ENCODE measurements around the gene PROX1. TPM values are rescaled to one million over a fixed set of nuclear protein-coding genes. Genes with fewer than 3 reads are reported as not detected.

Gene PROX1
- total RNA-seq, 3 donors from 2014 or later = 1.8 to 7.5 (median 5.7) TPM

DNA sequence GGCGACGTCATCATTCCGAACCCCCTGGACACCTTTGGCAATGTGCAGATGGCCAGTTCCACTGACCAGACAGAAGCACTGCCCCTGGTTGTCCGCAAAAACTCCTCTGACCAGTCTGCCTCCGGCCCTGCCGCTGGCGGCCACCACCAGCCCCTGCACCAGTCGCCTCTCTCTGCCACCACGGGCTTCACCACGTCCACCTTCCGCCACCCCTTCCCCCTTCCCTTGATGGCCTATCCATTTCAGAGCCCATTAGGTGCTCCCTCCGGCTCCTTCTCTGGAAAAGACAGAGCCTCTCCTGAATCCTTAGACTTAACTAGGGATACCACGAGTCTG is 10.0 kb downstream of the PROX1 start:
- no peaks in the 10 kb centered on the region for H3K4me1 ChIP-seq
- intact Hi-C loops (cut with DNase I; ENCODE audit: low total_unique reads) = no loop called here
- TF ChIP-seq POLR2A (IDR thresholded peaks at IDR 0.05) (no peak), POLR2AphosphoS5 (IDR thresholded peaks at IDR 0.05) (no peak)
- TF ChIP-seq, protein P1, sequence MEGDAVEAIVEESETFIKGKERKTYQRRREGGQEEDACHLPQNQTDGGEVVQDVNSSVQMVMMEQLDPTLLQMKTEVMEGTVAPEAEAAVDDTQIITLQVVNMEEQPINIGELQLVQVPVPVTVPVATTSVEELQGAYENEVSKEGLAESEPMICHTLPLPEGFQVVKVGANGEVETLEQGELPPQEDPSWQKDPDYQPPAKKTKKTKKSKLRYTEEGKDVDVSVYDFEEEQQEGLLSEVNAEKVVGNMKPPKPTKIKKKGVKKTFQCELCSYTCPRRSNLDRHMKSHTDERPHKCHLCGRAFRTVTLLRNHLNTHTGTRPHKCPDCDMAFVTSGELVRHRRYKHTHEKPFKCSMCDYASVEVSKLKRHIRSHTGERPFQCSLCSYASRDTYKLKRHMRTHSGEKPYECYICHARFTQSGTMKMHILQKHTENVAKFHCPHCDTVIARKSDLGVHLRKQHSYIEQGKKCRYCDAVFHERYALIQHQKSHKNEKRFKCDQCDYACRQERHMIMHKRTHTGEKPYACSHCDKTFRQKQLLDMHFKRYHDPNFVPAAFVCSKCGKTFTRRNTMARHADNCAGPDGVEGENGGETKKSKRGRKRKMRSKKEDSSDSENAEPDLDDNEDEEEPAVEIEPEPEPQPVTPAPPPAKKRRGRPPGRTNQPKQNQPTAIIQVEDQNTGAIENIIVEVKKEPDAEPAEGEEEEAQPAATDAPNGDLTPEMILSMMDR (IDR thresholded peaks at IDR 0.05) = no peak

DNA sequence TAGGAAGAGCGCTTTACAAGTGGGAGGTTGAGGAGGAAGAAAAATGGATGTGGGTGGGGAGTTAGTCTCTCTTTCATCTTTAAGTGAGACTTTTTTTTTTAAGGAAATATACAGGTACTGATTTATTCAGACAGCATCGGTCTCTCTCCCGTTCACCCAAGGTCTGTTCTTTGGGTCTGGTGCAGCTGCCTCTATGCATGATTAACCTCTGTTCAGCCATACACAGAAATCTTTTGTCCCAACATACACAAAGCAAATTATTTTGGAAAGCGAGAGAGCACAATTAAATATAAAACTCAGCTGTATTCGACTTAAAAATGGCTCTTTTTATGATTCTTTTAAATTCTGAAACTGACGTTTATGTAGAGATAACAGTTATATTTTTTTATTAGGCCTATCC is 11.0 kb downstream of the PROX1 start:
- no peaks in the 10 kb centered on the region for H3K27me3 ChIP-seq
- no peak for DNase-seq (ENCODE audit: low spot score in 2 of 2)
- no peak for TF ChIP-seq POLR2AphosphoS5 (IDR thresholded peaks at IDR 0.05)
- TF ChIP-seq POLR2A (IDR thresholded peaks at IDR 0.05) = no peak
- TF ChIP-seq, protein P1 (IDR thresholded peaks at IDR 0.05) = no peak
- no peaks in the 10 kb centered on the region for H3K36me3 ChIP-seq
- H3K4me3 ChIP-seq = no peak overlapping the region
- no peaks in the 10 kb centered on the region for H3K4me1 ChIP-seq
- no peaks in the 10 kb centered on the region for H3K9me3 ChIP-seq
- intact Hi-C loops (cut with DNase I; ENCODE audit: low total_unique reads) = no loop called here
- H3K27ac ChIP-seq = no peak overlapping the region

More for the DNA sequence above, 10.0 kb downstream of the PROX1 start:
- Histone ChIP-seq H3K27me3 (no peaks in the 10 kb centered on the region), H3K27ac (no peak overlapping the region), H3K4me3 (no peak overlapping the region), H3K9me3 (no peaks in the 10 kb centered on the region), H3K36me3 (no peaks in the 10 kb centered on the region)
- DNase-seq (ENCODE audit: low spot score in 2 of 2) = no peak

DNA sequence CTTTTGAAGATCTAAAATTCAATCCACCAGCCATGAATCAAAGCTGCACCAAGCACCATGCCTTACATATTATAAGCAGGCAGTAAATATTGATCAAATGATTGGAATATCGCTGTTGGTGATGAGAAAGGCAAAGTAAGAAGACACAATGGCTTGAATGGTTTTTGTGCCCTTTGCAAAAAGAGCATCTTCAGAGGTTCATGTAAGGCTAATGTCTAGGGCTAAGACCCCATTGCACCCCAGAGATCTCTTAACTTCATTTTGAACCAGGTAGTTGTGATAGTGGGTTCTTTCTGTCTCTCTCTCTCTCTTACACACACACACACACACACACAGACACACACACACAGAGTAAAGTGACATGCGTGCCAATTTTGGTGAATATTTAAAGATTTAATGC is 12.0 kb downstream of the PROX1 start:
- intact Hi-C loops (cut with DNase I; ENCODE audit: low total_unique reads) = no loop called here
- H3K4me3 ChIP-seq = no peak overlapping the region

DNA sequence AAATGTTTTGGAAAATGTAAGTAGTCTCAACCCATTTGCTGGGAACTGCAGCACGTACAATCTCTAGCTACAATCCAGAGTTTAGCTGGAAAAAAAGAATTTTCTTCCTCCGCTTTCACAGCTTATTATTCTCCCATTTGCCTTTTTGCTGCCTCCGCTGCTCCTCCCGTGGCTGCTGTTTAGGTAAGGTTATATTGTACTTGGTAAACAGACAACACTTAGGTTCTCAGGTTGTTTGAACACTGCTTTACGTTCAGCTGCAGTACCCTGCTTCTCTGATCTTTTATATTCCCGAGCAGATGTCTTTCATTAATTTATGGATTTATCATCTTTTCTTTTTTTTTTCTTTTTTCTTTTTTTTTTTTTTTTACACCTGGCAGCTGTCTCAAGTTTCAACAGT is 14.3 kb downstream of the PROX1 start:
- TF ChIP-seq, protein P1 (IDR thresholded peaks at IDR 0.05) = no peak
- TF ChIP-seq POLR2AphosphoS5 (IDR thresholded peaks at IDR 0.05) = no peak
- no peak for TF ChIP-seq POLR2A (IDR thresholded peaks at IDR 0.05)
- no peak for DNase-seq (ENCODE audit: low spot score in 2 of 2)
- H3K27ac ChIP-seq = no peak overlapping the region
- H3K27me3 ChIP-seq = no peaks in the 10 kb centered on the region
- no peak overlapping the region for H3K4me3 ChIP-seq
- no peaks in the 10 kb centered on the region for H3K36me3 ChIP-seq
- H3K4me1 ChIP-seq = no peaks in the 10 kb centered on the region
- no peaks in the 10 kb centered on the region for H3K9me3 ChIP-seq
- intact Hi-C loops (cut with DNase I; ENCODE audit: low total_unique reads) = no loop called here

More for the DNA sequence above, 12.0 kb downstream of the PROX1 start:
- TF ChIP-seq POLR2AphosphoS5 (IDR thresholded peaks at IDR 0.05) (no peak), POLR2A (IDR thresholded peaks at IDR 0.05) (no peak)
- Histone ChIP-seq H3K36me3 (no peaks in the 10 kb centered on the region), H3K27ac (no peak overlapping the region), H3K27me3 (no peaks in the 10 kb centered on the region), H3K4me1 (no peaks in the 10 kb centered on the region), H3K9me3 (no peaks in the 10 kb centered on the region)
- no peak for DNase-seq (ENCODE audit: low spot score in 2 of 2)

DNA sequence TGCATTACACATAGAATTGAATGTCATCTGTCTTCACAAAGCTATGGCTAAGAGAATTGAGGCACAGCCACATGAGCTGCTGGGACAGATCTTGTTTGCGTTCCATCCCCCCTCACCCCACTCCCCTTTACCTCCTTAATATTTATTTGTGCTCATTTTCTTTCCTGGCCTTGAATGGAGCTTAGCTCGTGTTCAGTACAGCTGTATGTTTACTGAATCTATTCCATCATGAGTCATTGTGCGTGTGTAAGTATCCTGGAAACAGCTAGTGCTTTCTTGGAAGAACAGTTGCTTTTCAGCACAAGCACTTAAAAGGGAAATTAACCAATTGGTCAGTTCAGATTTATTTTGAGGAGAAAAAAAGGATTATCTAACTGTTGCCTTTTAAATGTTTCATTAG is 14.7 kb downstream of the PROX1 start:
- intact Hi-C loops (cut with DNase I; ENCODE audit: low total_unique reads) = no loop called here
- TF ChIP-seq POLR2A (IDR thresholded peaks at IDR 0.05) = no peak
- TF ChIP-seq POLR2AphosphoS5 (IDR thresholded peaks at IDR 0.05) = no peak
- TF ChIP-seq, protein P1 (IDR thresholded peaks at IDR 0.05) = no peak
- Histone ChIP-seq H3K9me3 (no peaks in the 10 kb centered on the region), H3K36me3 (no peaks in the 10 kb centered on the region), H3K4me1 (no peaks in the 10 kb centered on the region), H3K27ac (no peak overlapping the region), H3K27me3 (no peaks in the 10 kb centered on the region), H3K4me3 (no peak overlapping the region)
- DNase-seq (ENCODE audit: low spot score in 2 of 2) = no peak

DNA sequence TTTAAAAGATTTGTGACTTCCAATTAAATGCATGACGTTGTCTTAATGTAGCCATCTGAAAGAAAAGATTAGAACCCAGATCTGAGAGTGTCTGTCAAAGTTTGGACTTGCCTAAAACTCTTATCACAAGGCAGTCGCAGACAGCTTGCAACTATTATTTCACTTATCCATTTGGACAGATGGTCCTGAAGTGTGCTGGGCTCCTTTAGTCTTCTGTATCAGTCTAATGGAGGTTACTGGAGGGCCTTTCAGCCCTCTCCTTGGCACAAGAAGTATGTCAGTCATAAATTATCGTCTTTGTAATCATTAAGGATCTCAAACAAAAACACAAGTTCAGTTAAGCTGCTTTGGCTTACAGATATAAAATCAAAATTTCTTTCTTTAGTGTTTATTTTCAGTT is 15.5 kb downstream of the PROX1 start:
- TF ChIP-seq, protein P1 (IDR thresholded peaks at IDR 0.05) = no peak
- TF ChIP-seq POLR2AphosphoS5 (IDR thresholded peaks at IDR 0.05) = no peak
- TF ChIP-seq POLR2A (IDR thresholded peaks at IDR 0.05) = no peak
- Histone ChIP-seq H3K4me1 (no peaks in the 10 kb centered on the region), H3K27ac (no peak overlapping the region), H3K27me3 (no peaks in the 10 kb centered on the region), H3K9me3 (no peaks in the 10 kb centered on the region), H3K36me3 (no peaks in the 10 kb centered on the region), H3K4me3 (no peak overlapping the region)
- intact Hi-C loops (cut with DNase I; ENCODE audit: low total_unique reads) = no loop called here
- no peak for DNase-seq (ENCODE audit: low spot score in 2 of 2)

All from breast epithelium (tissue), 4 donors.